ENCODE data around the gene IL25.

GRCh38 chr14:23347406-23348296, 25.0 kb upstream of the IL25 start:
- TF ChIP-seq CTCF (IDR thresholded peaks at IDR 0.05 in 2 of 3, conservative IDR thresholded peaks at IDR 0.05 in 1 of 3; ENCODE audit: control insufficient read depth in 2 of 3, extremely low read depth in 1 of 3, insufficient read depth in 1 of 3, low read depth in 3 of 3, low read length in 3 of 3) (no peak), POLR2AphosphoS5 (IDR thresholded peaks at IDR 0.05; ENCODE audit: low read length) (no peak), ATF2 (IDR thresholded peaks at IDR 0.05; ENCODE audit: low read length) (no peak), ATF7 (IDR thresholded peaks at IDR 0.05; ENCODE audit: low read depth) (no peak), ESRRA (IDR thresholded peaks at IDR 0.05; ENCODE audit: low read length) (no peak), MAX (IDR thresholded peaks at IDR 0.05; ENCODE audit: low read depth, low read length) (no peak), SRF (IDR thresholded peaks at IDR 0.05; ENCODE audit: low read depth in 2 of 2, low read length in 2 of 2) (no peak), EGR1 (IDR thresholded peaks at IDR 0.05; ENCODE audit: borderline replicate concordance in 1 of 2, low read depth in 2 of 2, low read length in 2 of 2) (no peak), USF2 (IDR thresholded peaks at IDR 0.05; ENCODE audit: borderline replicate concordance, low read depth, low read length) (no peak), IRF3 (IDR thresholded peaks at IDR 0.05) (no peak), SPI1 (IDR thresholded peaks at IDR 0.05; ENCODE audit: borderline replicate concordance, insufficient read depth, low read depth, low read length) (no peak), EP300 (IDR thresholded peaks at IDR 0.05; ENCODE audit: borderline replicate concordance in 1 of 2, control insufficient read depth in 1 of 2, low read depth in 2 of 2, low read length in 2 of 2) (no peak), MLLT1 (IDR thresholded peaks at IDR 0.05) (no peak), HDGF (IDR thresholded peaks at IDR 0.05) (no peak)

Data from GM12878 (cell line).